ENCODE data around the gene SLC9A9. TPM values are rescaled to one million over a fixed set of nuclear protein-coding genes. Genes with fewer than 3 reads are reported as not detected.
"Not testable (repeated sequence)": the region's sequence is repeated elsewhere in the genome, so short reads cannot be mapped to it uniquely, and the experiment has no call there.

SLC9A9 gene
- total RNA-seq, 1 experiment from 2014 or later = 1.4 TPM

GRCh38 chr3:143698682-143699303 lies 149.5 kb downstream of the SLC9A9 start:
- no TSS peak for BruUV-seq (replicated peaks)

GRCh38 chr3:143697975-143698374 lies 150.3 kb downstream of the SLC9A9 start:
- Histone ChIP-seq H3K27me3 (replicated peaks; ENCODE audit: insufficient read depth, low read depth, low read length, poor library complexity) (no peaks in the 10 kb centered on the region), H3K27ac (ENCODE audit: low read depth, low read length, poor library complexity, severe bottlenecking) (no peak overlapping the region), H3K4me1 (ENCODE audit: insufficient read depth, low read length, poor library complexity, severe bottlenecking) (no peaks in the 10 kb centered on the region), H3K4me3 (ENCODE audit: low read depth, low read length, poor library complexity, severe bottlenecking) (no peak overlapping the region), H3K36me3 (ENCODE audit: insufficient read depth, low read length, poor library complexity, severe bottlenecking) (no peaks in the 10 kb centered on the region), H3K9me3 (ENCODE audit: low read depth, low read length, poor library complexity, severe bottlenecking) (no peaks in the 10 kb centered on the region)
- ChIA-PET CTCF (no interaction called here), POLR2A (ENCODE audit: low non-redundant PET) (no interaction called here)
- no peak for TF ChIP-seq EZH2 (IDR thresholded peaks at IDR 0.05; ENCODE audit: borderline replicate concordance, low read depth, low read length, poor library complexity, severe bottlenecking)
- no peak for TF ChIP-seq CTCF (conservative IDR thresholded peaks at IDR 0.05; ENCODE audit: low read depth, low read length)
- no TSS peak for BruUV-seq (replicated peaks)
- no peak for DNase-seq (ENCODE audit: low spot score)
- intact Hi-C loops (cut with micrococcal nuclease; ENCODE audit: unreplicated experiment) = no loop called here

More at GRCh38 chr3:143698682-143699303, 149.5 kb downstream of the SLC9A9 start:
- no peaks in the 10 kb centered on the region for H3K4me1 ChIP-seq (ENCODE audit: insufficient read depth, low read length, poor library complexity, severe bottlenecking)
- CTCF ChIA-PET = no interaction called here
- POLR2A ChIA-PET (ENCODE audit: low non-redundant PET) = no interaction called here
- no peaks in the 10 kb centered on the region for H3K36me3 ChIP-seq (ENCODE audit: insufficient read depth, low read length, poor library complexity, severe bottlenecking)
- H3K9me3 ChIP-seq (ENCODE audit: low read depth, low read length, poor library complexity, severe bottlenecking) = no peaks in the 10 kb centered on the region
- intact Hi-C loops (cut with micrococcal nuclease; ENCODE audit: unreplicated experiment) = no loop called here
- H3K4me3 ChIP-seq (ENCODE audit: low read depth, low read length, poor library complexity, severe bottlenecking) = no peak overlapping the region
- no peaks in the 10 kb centered on the region for H3K27me3 ChIP-seq (replicated peaks; ENCODE audit: insufficient read depth, low read depth, low read length, poor library complexity)
- TF ChIP-seq CTCF (conservative IDR thresholded peaks at IDR 0.05; ENCODE audit: low read depth, low read length) = no peak
- TF ChIP-seq EZH2 (IDR thresholded peaks at IDR 0.05; ENCODE audit: borderline replicate concordance, low read depth, low read length, poor library complexity, severe bottlenecking) = no peak
- no peak overlapping the region for H3K27ac ChIP-seq (ENCODE audit: low read depth, low read length, poor library complexity, severe bottlenecking)
- DNase-seq (ENCODE audit: low spot score) = no peak

GRCh38 chr3:143695333-143695732 lies 152.9 kb downstream of the SLC9A9 start:
- not testable (repeated sequence) for BruUV-seq (replicated peaks); H3K4me3 ChIP-seq (ENCODE audit: low read depth, low read length, poor library complexity, severe bottlenecking)

GRCh38 chr3:143693506-143693905 lies 154.8 kb downstream of the SLC9A9 start:
- H3K9me3 ChIP-seq (ENCODE audit: low read depth, low read length, poor library complexity, severe bottlenecking) = no peaks in the 10 kb centered on the region
- intact Hi-C loops (cut with micrococcal nuclease; ENCODE audit: unreplicated experiment) = no loop called here
- no peaks in the 10 kb centered on the region for H3K4me1 ChIP-seq (ENCODE audit: insufficient read depth, low read length, poor library complexity, severe bottlenecking)
- TF ChIP-seq EZH2 (IDR thresholded peaks at IDR 0.05; ENCODE audit: borderline replicate concordance, low read depth, low read length, poor library complexity, severe bottlenecking) (no peak), CTCF (conservative IDR thresholded peaks at IDR 0.05; ENCODE audit: low read depth, low read length) (no peak)
- no peaks in the 10 kb centered on the region for H3K36me3 ChIP-seq (ENCODE audit: insufficient read depth, low read length, poor library complexity, severe bottlenecking)
- ChIA-PET CTCF (no interaction called here), POLR2A (ENCODE audit: low non-redundant PET) (no interaction called here)
- DNase-seq (ENCODE audit: low spot score) = no peak
- H3K4me3 ChIP-seq (ENCODE audit: low read depth, low read length, poor library complexity, severe bottlenecking) = no peak overlapping the region
- no peak overlapping the region for H3K27ac ChIP-seq (ENCODE audit: low read depth, low read length, poor library complexity, severe bottlenecking)
- no TSS peak for BruUV-seq (replicated peaks)
- no peaks in the 10 kb centered on the region for H3K27me3 ChIP-seq (replicated peaks; ENCODE audit: insufficient read depth, low read depth, low read length, poor library complexity)

More at GRCh38 chr3:143695333-143695732, 152.9 kb downstream of the SLC9A9 start:
- H3K27me3 ChIP-seq (replicated peaks; ENCODE audit: insufficient read depth, low read depth, low read length, poor library complexity); CTCF ChIA-PET; H3K4me1 ChIP-seq (ENCODE audit: insufficient read depth, low read length, poor library complexity, severe bottlenecking); H3K36me3 ChIP-seq (ENCODE audit: insufficient read depth, low read length, poor library complexity, severe bottlenecking); DNase-seq (ENCODE audit: low spot score); H3K27ac ChIP-seq (ENCODE audit: low read depth, low read length, poor library complexity, severe bottlenecking); H3K9me3 ChIP-seq (ENCODE audit: low read depth, low read length, poor library complexity, severe bottlenecking); POLR2A ChIA-PET (ENCODE audit: low non-redundant PET); intact Hi-C loops (cut with micrococcal nuclease; ENCODE audit: unreplicated experiment): not testable (repeated sequence)
